GM12874 (cell line): ENCODE measurements around the gene KANSL1.

Experiments used
- TF ChIP-seq, protein P1 (sequence below): IDR thresholded peaks from 2 replicates; pipeline ENCODE4 v1.5.1; 2011; ENCODE audit warnings: low read depth, mild to moderate bottlenecking, control low read depth, low read length, moderate library complexity; ENCODE audit not compliant: insufficient read depth

The KANSL1 gene

DNA sequence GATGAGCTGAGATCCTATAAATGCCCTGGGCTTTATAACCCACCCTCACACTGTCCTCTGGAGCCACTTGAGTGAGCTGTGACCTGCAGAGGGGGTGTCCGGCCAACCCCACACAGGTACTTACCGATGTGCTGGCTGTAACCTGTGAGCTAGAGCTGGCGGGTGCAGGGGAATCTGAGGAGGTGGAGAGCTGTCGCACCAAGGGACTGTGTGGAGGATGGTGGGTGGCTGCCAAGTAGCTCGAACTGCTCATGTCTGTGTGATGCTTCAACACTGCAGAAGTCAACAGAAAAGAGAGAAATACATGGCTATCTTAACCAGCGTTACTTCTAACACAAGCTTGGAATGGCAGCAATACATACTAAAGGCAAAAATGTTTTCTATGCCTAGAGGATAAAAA is 154.8 kb downstream of the KANSL1 start:
- TF ChIP-seq, protein P1, sequence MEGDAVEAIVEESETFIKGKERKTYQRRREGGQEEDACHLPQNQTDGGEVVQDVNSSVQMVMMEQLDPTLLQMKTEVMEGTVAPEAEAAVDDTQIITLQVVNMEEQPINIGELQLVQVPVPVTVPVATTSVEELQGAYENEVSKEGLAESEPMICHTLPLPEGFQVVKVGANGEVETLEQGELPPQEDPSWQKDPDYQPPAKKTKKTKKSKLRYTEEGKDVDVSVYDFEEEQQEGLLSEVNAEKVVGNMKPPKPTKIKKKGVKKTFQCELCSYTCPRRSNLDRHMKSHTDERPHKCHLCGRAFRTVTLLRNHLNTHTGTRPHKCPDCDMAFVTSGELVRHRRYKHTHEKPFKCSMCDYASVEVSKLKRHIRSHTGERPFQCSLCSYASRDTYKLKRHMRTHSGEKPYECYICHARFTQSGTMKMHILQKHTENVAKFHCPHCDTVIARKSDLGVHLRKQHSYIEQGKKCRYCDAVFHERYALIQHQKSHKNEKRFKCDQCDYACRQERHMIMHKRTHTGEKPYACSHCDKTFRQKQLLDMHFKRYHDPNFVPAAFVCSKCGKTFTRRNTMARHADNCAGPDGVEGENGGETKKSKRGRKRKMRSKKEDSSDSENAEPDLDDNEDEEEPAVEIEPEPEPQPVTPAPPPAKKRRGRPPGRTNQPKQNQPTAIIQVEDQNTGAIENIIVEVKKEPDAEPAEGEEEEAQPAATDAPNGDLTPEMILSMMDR: no peak

DNA sequence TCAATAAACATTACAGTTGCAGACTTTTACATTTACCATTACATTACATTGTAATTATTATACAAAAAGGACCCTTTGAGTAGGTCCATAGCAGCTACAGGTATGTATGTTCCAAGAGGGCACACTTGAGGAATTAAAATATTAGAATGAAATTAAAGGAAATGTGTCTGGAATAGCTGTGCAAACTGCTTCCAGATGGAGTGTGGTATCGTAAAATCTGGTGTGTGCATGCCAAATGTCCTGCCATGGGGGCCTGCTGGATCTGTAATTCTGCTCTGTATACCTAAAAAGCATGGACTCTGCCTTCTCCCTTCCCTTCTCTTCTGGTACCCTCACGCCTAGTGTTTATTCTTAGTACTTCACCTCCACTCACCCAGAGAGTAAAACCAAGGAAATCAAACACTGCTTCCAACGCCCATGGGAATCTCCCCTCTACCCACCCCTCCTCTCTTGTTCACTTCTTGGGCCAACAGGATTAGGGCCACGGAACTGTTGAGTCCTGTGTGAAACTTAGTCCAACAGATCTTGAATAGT is 155.4 kb downstream of the KANSL1 start:
- TF ChIP-seq, protein P1: no peak

DNA sequence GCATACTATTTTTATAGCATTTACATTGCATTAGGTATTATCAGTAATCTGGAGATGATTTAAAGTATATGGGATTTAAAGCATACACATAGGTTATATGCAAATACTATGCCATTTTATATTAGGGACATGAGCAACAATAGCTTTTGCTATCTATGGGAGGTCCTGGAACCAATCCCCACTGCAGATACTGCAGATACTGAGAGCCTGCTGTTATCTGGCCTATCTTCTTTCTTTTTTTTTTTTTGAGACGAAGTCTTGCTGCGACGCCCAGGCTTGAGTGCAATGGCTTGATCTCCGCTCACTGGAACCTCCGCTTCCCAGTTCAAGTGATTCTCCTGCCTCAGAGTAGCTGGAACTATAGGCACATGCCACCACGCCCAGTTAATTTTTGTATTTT is 156.7 kb downstream of the KANSL1 start:
- TF ChIP-seq, protein P1: no peak

DNA sequence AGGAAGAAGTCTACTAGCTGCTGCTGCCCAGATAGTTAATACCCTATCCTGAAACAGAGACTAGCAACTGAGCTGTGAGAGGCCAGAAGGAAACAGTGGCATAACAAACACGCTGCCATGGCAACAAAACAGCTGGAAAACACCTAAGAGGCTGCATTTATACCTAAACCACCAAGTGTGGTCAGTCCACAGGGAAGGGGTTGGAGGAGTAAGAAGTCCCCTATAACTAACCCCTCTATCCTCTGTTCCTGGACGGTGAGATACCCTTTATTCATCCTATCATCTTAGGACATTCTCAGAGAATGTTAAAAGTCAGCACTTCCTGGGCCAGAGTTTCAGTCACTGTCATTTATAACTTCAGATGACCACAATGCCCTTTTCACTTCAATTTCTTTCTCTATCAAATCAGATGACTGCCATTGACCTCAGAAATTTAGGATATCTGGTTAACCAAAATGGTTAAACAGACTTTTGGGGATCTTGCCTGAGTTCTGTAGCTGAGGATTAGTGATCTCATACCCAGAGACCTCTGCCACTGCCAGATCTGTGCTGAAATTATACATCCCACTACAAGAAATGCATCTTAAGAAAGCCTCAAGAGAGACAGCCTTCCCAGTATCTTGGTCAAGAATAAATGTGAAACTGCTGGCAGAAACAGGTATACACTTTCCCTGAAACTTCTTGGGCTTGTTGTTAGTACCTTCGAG is 158.0 kb downstream of the KANSL1 start:
- TF ChIP-seq, protein P1: no peak

DNA sequence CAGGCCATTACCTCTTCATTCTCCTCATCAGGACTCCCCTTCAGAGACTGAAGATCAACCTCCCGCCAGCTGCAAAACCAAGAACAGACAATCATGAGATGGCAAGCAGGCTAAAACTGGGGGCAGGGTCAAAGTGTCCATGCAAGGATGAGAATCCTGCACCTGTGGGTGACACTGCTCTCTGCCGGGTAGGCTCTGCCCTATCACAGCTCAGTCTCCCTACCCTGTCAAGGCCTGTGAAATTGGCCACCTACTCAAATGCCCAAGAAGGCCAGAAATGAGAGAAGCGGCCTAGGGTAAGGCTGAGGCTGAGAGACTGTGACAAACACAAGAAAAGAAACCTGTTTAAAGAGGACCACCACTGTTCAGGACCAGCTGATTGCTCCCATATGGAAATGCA is 159.8 kb downstream of the KANSL1 start:
- TF ChIP-seq, protein P1: no peak

DNA sequence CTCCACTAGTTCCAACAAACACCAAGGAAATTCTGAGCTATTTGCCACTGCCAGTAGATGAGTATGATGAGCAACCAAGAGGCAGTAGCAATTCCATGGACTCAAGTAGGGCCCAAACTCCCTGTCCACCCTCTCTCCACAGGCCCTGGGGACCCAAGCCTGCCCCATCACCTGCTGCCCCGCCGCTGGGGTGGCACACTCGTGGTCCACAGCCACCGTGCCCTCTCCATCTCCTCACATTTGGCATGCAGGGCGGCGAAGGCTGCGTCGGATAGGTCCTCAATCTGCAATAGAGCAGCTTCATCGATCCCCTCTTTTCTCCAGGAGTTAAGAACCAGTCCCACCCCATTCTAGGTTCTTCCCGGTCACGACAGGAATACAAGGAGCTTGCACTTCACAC is 160.3 kb downstream of the KANSL1 start:
- TF ChIP-seq, protein P1: no peak

DNA sequence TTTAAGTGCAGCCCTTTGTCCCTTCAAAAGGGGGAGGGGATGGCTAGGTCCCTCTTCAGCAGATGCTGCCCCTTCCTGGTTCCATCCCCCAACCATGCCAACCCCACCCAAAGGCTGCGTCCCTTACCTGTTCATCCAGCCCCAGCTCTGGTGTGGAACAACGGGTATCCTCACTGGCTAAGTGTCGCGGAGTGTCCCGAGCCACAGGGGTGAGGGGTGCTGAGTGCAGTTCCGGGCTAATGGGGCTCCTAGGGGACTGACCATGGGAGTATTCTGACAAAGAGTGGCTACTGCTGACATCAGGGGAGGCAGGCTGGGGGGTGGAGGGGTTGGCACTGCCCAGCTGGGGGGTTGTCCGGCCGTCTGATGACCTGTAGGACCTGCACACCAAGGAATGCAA is 161.3 kb downstream of the KANSL1 start:
- TF ChIP-seq, protein P1: no peak
